ENCODE data around the gene ALG9.

The ALG9 gene

DNA sequence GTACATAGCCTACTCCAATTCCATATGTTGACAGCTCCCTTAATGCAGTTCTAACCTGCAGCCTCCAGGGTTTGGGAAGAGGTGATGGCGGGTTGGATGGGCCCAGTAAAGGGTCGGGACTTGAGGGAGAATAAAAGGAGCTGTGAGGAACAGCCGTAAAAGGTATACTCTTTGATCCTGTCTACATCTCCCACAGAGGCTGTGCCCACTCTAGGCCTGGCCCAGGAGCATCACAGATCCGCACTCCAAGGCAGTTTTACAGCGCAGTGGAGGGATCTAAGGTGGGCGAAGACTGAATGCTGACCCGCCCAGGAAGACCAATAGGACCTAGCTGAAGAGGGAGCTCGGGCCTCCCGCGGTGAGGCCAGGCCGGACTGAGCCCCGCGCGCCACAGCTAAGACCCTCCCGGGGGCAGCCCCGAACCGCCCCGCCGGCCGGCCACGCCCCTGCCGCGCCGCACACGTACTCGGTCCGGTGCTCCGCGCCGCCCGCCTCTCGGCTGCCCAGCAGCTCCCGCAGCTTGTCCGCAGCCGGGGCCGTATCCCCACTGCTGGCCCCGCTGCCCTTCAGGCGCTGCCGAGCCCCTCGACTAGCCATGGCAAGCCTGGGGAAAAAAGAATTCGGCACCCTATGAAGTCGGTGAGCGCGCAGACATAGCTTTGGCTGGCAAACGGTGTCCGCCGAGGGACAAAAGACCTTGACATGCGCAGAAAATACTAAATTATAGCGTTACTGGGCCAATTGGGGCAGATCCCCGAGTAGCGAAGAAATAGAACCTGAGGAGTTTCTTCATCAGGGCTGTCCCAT, at the start of gene ALG9:
TSS of gene ALG9 (minus strand) at position 696 of the 807 bp plus-strand sequence. CDS start at position 597, 99 bp downstream.
- H3K4me3 ChIP-seq (ENCODE audit: low read length, poor library complexity, severe bottlenecking) = peak within 1 kb of the TSS; percentile 93

DNA sequence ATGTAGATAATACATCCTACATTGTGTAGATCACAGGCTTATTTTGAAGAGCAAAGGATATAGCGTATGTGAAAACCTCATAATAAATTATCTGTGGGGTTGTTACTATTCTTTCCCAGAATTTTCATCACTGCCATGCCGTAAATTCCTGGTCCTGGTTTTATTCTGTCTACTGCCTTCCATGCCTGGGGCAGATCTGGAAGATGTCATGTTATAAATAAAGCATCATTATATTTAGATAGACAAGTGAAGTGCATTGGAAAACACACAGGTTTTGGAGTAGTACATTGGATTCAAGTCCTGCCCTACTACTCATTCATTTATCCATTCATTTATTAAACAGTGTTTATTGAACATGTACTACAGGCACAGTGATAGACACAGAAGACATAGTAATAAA, 49.5 kb upstream of the ALG9 start:
- Histone ChIP-seq H3K9ac (ENCODE audit: low read depth, low read length, poor library complexity, severe bottlenecking) (no peak overlapping the region), H3K36me3 (ENCODE audit: insufficient read depth, low read length) (no peaks in the 10 kb centered on the region), H3K9me2 (replicated peaks; ENCODE audit: low read depth, low read length) (no peaks in the 10 kb centered on the region), H4K20me1 (ENCODE audit: insufficient read depth, low read length, poor library complexity, severe bottlenecking) (no peaks in the 10 kb centered on the region), H3K4me2 (ENCODE audit: low read depth, low read length, poor library complexity, severe bottlenecking) (no peak overlapping the region), H3K79me2 (ENCODE audit: insufficient read depth, low read length) (no peaks in the 10 kb centered on the region), H3F3A (ENCODE audit: low read depth) (no peaks in the 10 kb centered on the region), H3K4me1 (ENCODE audit: insufficient read depth, low read length, poor library complexity, severe bottlenecking) (peaks cover 2% of the 10 kb centered on the region), H2AFZ (ENCODE audit: low read length) (no peak overlapping the region), H3K9me3 (ENCODE audit: insufficient read depth, low read depth, low read length) (no peaks in the 10 kb centered on the region), H3K4me3 (ENCODE audit: low read length, poor library complexity, severe bottlenecking) (no peak overlapping the region), H3K27me3 (ENCODE audit: insufficient read depth, low read length, poor library complexity, severe bottlenecking) (no peaks in the 10 kb centered on the region)
- TF ChIP-seq, protein P1, sequence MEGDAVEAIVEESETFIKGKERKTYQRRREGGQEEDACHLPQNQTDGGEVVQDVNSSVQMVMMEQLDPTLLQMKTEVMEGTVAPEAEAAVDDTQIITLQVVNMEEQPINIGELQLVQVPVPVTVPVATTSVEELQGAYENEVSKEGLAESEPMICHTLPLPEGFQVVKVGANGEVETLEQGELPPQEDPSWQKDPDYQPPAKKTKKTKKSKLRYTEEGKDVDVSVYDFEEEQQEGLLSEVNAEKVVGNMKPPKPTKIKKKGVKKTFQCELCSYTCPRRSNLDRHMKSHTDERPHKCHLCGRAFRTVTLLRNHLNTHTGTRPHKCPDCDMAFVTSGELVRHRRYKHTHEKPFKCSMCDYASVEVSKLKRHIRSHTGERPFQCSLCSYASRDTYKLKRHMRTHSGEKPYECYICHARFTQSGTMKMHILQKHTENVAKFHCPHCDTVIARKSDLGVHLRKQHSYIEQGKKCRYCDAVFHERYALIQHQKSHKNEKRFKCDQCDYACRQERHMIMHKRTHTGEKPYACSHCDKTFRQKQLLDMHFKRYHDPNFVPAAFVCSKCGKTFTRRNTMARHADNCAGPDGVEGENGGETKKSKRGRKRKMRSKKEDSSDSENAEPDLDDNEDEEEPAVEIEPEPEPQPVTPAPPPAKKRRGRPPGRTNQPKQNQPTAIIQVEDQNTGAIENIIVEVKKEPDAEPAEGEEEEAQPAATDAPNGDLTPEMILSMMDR (conservative IDR thresholded peaks at IDR 0.05; ENCODE audit: low read length) = no peak
- no peak for TF ChIP-seq EZH2phosphoT487 (IDR thresholded peaks at IDR 0.05; ENCODE audit: borderline replicate concordance)

More for the DNA sequence above, at the start of gene ALG9:
- no peaks in the 10 kb centered on the region for H3K27me3 ChIP-seq (ENCODE audit: insufficient read depth, low read length, poor library complexity, severe bottlenecking)
- H3F3A ChIP-seq (ENCODE audit: low read depth) = peaks cover 3% of the 10 kb centered on the region; the same call in 1 of the 2 replicates
- TF ChIP-seq EZH2phosphoT487 (IDR thresholded peaks at IDR 0.05; ENCODE audit: borderline replicate concordance) = no peak
- TF ChIP-seq, protein P1 (conservative IDR thresholded peaks at IDR 0.05; ENCODE audit: low read length) = peak; percentile 27; the same call in 1 of the 2 replicates
- peaks cover 24% of the 10 kb centered on the region; the same call in 1 of the 2 replicates for H3K79me2 ChIP-seq (ENCODE audit: insufficient read depth, low read length)
- no peaks in the 10 kb centered on the region for H3K9me3 ChIP-seq (ENCODE audit: insufficient read depth, low read depth, low read length)
- peaks cover 25% of the 10 kb centered on the region for H3K4me1 ChIP-seq (ENCODE audit: insufficient read depth, low read length, poor library complexity, severe bottlenecking)
- H3K4me2 ChIP-seq (ENCODE audit: low read depth, low read length, poor library complexity, severe bottlenecking) = peak within 1 kb of the TSS; percentile 94
- peaks cover 5% of the 10 kb centered on the region; the same call in 1 of the 2 replicates for H3K36me3 ChIP-seq (ENCODE audit: insufficient read depth, low read length)
- no peaks in the 10 kb centered on the region for H3K9me2 ChIP-seq (replicated peaks; ENCODE audit: low read depth, low read length)
- H4K20me1 ChIP-seq (ENCODE audit: insufficient read depth, low read length, poor library complexity, severe bottlenecking) = peaks cover 5% of the 10 kb centered on the region
- peak within 1 kb of the TSS; percentile 99 for H2AFZ ChIP-seq (ENCODE audit: low read length)
- H3K9ac ChIP-seq (ENCODE audit: low read depth, low read length, poor library complexity, severe bottlenecking) = peak within 1 kb of the TSS; percentile 80

- TF ChIP-seq EZH2phosphoT487 (IDR thresholded peaks at IDR 0.05; ENCODE audit: borderline replicate concordance) = no peak
- TF ChIP-seq, protein P1 (conservative IDR thresholded peaks at IDR 0.05; ENCODE audit: low read length) = no peak
- Histone ChIP-seq H3K27me3 (ENCODE audit: insufficient read depth, low read length, poor library complexity, severe bottlenecking) (no peaks in the 10 kb centered on the region), H3K4me2 (ENCODE audit: low read depth, low read length, poor library complexity, severe bottlenecking) (no peak within 1 kb of the TSS), H3K4me3 (ENCODE audit: low read length, poor library complexity, severe bottlenecking) (no peak within 1 kb of the TSS), H3K36me3 (ENCODE audit: insufficient read depth, low read length) (no peaks in the 10 kb centered on the region), H3K9me3 (ENCODE audit: insufficient read depth, low read depth, low read length) (no peaks in the 10 kb centered on the region), H3K9me2 (replicated peaks; ENCODE audit: low read depth, low read length) (no peaks in the 10 kb centered on the region), H3K79me2 (ENCODE audit: insufficient read depth, low read length) (no peaks in the 10 kb centered on the region), H3K4me1 (ENCODE audit: insufficient read depth, low read length, poor library complexity, severe bottlenecking) (no peaks in the 10 kb centered on the region), H4K20me1 (ENCODE audit: insufficient read depth, low read length, poor library complexity, severe bottlenecking) (no peaks in the 10 kb centered on the region), H3F3A (ENCODE audit: low read depth) (no peaks in the 10 kb centered on the region), H3K9ac (ENCODE audit: low read depth, low read length, poor library complexity, severe bottlenecking) (no peak within 1 kb of the TSS), H2AFZ (ENCODE audit: low read length) (no peak within 1 kb of the TSS)
Observed at GRCh38 chr11:111918390-111919256, 47.2 kb upstream of the ALG9 start, which contains the start of gene C11orf52. TSS of gene C11orf52 (plus strand) at chr11:111918913. CDS start at chr11:111918973, 60 bp downstream.
